Kidney (tissue), 14 donors: ENCODE data around the gene ZNF326. TPM values are rescaled to one million over a fixed set of nuclear protein-coding genes. Genes with fewer than 3 reads are reported as not detected.

Experiments used
- DNase-seq, 5 donors: peaks; one replicate each; pipeline ENCODE4 v3.0.0-alpha.2; 2013 to 2020
- FAIRE-seq: peaks from 2 replicates; lab custom pipeline; 2012; peaks lifted over from hg19 to GRCh38; lab: Jason Lieb, UNC
- H3K27ac ChIP-seq, 2 donors: one replicate each; pipeline ENCODE4 v1.7.0; 2013; ENCODE audit warnings: low read depth in 2 of 2, low read length in 2 of 2, inconsistent platforms in 1 of 2
- H3K27me3 ChIP-seq: one replicate; pipeline ENCODE4 v1.7.1; 2013; ENCODE audit warnings: low read length, inconsistent platforms; ENCODE audit not compliant: control insufficient read depth, insufficient read depth
- H3K36me3 ChIP-seq, 3 donors: one replicate each; pipeline versions ENCODE4 v1.7.0 to v1.7.1; 2013; ENCODE audit warnings: low read length in 3 of 3, control low read depth in 1 of 3, inconsistent platforms in 1 of 3; ENCODE audit not compliant: insufficient read depth in 3 of 3, control insufficient read depth in 2 of 3
- H3K4me1 ChIP-seq, 3 donors: one replicate each; pipeline versions ENCODE4 v1.7.0 to v1.7.1; 2013; ENCODE audit warnings: low read length in 3 of 3, inconsistent platforms in 1 of 3, low read depth in 1 of 3; ENCODE audit not compliant: control insufficient read depth in 2 of 3, insufficient read depth in 2 of 3
- H3K4me3 ChIP-seq, 3 donors: one replicate each; pipeline versions ENCODE4 v1.7.0 to v1.8.1; 2013; ENCODE audit warnings: low read length in 3 of 3, control low read depth in 1 of 3, inconsistent platforms in 1 of 3
- H3K9ac ChIP-seq, 3 donors: one replicate each; pipeline versions ENCODE4 v1.7.0 to v1.7.1; 2013; ENCODE audit warnings: low read length in 3 of 3, control low read depth in 1 of 3, inconsistent platforms in 1 of 3
- H3K9me3 ChIP-seq, 3 donors: one replicate each; pipeline versions ENCODE4 v1.7.0 to v1.7.1; 2013; ENCODE audit warnings: low read length in 3 of 3, control low read depth in 1 of 3, inconsistent platforms in 1 of 3; ENCODE audit not compliant: control insufficient read depth in 2 of 3, insufficient read depth in 1 of 3
- intact Hi-C: fragments of 100-400 bp; cut with DNase I; formaldehyde crosslinking; loops from one replicate; pipeline ENCODE4 v1.11.1; 2022
- polyA plus RNA-seq: library from polyadenylated mRNA; stranded (reverse); fragments of 350-450 nt; fragmentation: Illumina TruSeq; extraction: RNeasy Lipid Tissue Mini Kit (QIAGEN cat#74804); gene quantifications from one replicate; pipeline ENCODE4 v1.2.3, GENCODE V29; 2014; ENCODE audit warnings: low read depth, low replicate concordance; ENCODE audit not compliant: insufficient read depth
- total RNA-seq: library from RNA; stranded (reverse); fragmentation: NEBNext Ultra II Directional; extraction: Animal tissue kit (Norgen Biotek cat#: 25700); gene quantifications from one replicate; pipeline ENCODE4 v1.2.1, GENCODE V29; 2021
- TF ChIP-seq, protein P1 (sequence below): IDR thresholded peaks from 3 replicates; pipeline ENCODE4 v1.5.1; 2012; ENCODE audit warnings: mild to moderate bottlenecking, moderate library complexity, borderline replicate concordance; ENCODE audit not compliant: insufficient read depth; ENCODE audit errors: extremely low read depth
- donor health status: control.
- donor health status: control.
- donor health status: control.
- donor health status: control.
- donor health status: control.
- donor health status: DM: yes; HTN: yes; CAD: no.
- donor health status: Normal renal cell carcinoma (clear cell type).

The ZNF326 gene
- total and polyA plus RNA-seq, 2 donors from 2014 or later: 10.6 to 25.6 TPM

DNA sequence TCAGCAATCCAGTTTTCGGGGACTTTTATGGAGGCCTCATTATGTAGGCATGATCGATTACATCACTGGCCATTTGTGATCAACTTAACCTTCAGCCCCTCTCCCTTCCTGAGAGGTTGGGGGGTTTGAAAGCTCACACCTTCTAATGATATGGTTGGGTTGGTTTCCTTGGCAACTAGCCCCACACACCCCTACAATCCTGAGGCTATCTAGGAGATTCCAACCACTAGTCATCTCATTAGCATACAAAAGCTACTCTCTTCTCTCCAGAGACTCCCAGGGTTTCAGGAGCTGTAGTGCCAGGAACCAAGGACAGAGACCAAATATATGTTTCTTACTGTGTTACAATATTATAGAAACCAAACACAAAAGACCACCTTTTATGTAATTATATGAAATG lies 35.2 kb upstream of the ZNF326 start:
- intact Hi-C loops: no loop called here
- TF ChIP-seq, protein P1, sequence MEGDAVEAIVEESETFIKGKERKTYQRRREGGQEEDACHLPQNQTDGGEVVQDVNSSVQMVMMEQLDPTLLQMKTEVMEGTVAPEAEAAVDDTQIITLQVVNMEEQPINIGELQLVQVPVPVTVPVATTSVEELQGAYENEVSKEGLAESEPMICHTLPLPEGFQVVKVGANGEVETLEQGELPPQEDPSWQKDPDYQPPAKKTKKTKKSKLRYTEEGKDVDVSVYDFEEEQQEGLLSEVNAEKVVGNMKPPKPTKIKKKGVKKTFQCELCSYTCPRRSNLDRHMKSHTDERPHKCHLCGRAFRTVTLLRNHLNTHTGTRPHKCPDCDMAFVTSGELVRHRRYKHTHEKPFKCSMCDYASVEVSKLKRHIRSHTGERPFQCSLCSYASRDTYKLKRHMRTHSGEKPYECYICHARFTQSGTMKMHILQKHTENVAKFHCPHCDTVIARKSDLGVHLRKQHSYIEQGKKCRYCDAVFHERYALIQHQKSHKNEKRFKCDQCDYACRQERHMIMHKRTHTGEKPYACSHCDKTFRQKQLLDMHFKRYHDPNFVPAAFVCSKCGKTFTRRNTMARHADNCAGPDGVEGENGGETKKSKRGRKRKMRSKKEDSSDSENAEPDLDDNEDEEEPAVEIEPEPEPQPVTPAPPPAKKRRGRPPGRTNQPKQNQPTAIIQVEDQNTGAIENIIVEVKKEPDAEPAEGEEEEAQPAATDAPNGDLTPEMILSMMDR: no peak
- no peak overlapping the region for H3K9ac ChIP-seq
- DNase-seq (no peak), FAIRE-seq (no peak)
- H3K4me1 ChIP-seq: no peaks in the 10 kb centered on the region
- no peaks in the 10 kb centered on the region for H3K27me3 ChIP-seq
- H3K27ac ChIP-seq: no peak overlapping the region
- H3K4me3 ChIP-seq: no peak overlapping the region
- H3K9me3 ChIP-seq: no peaks in the 10 kb centered on the region
- H3K36me3 ChIP-seq: no peaks in the 10 kb centered on the region

DNA sequence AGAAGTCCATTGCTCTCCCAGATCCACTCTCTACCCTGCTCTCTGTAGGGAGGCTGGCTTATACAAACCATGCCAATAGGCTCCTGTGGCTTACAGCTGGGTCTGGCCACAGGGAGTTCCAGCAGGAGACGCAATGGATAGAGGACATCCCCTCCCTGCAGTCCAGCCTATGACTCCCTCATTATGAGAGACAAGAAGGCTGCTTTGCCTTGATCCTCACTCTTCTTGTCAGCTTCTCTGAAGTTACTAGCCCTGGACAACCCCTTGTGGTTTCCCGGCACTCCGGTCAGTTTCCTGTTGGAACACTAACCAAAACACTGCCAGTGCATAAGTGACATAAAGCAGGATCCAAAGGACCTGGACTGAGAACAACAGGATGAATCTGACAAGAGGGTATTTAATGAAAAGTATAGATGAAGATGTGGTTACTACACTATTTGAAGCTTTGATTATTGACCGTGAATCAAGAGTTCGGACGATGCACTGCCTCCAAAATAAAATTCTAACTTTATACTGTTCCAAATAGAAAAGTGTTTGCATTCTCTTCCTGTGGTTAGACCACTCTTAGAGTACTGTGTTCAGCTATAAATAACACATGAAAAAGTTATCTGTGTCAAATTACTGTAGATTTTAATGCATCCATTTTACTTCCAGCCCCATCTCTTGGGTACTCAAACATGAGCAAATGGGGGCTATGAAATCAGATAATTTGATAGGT lies 32.7 kb upstream of the ZNF326 start:
- DNase-seq: no peak
- Histone ChIP-seq H3K9ac (no peak overlapping the region), H3K27ac (no peak overlapping the region), H3K4me3 (no peak overlapping the region), H3K9me3 (no peaks in the 10 kb centered on the region), H3K36me3 (no peaks in the 10 kb centered on the region), H3K4me1 (no peaks in the 10 kb centered on the region), H3K27me3 (no peaks in the 10 kb centered on the region)
- FAIRE-seq: no peak
- intact Hi-C loops: no loop called here
- TF ChIP-seq, protein P1: no peak

DNA sequence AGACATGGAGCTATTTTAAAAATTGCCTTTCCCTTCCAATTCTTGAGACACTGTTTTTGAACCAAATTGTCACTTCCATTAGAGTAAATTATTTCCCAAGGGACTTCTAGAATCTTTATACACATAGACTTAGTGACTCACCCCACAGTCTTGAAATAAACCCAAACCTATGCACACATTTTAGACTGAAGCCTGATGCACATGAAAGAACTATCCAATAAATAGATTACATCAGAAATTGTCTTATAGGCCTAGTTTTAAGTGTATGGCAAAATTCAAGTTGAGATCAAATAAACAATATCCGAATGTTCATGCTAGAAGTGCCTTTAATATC lies 32.2 kb upstream of the ZNF326 start:
- Histone ChIP-seq H3K9ac (no peak overlapping the region), H3K9me3 (no peaks in the 10 kb centered on the region)
- FAIRE-seq: no peak

More for the DNA sequence above, 32.2 kb upstream of the ZNF326 start:
- intact Hi-C loops: no loop called here
- Histone ChIP-seq H3K4me1 (no peaks in the 10 kb centered on the region), H3K27ac (no peak overlapping the region), H3K36me3 (no peaks in the 10 kb centered on the region), H3K27me3 (no peaks in the 10 kb centered on the region), H3K4me3 (no peak overlapping the region)
- DNase-seq: no peak
- TF ChIP-seq, protein P1: no peak
